Measurements from ENCODE around the gene MMP10.

GRCh38 chr11:102757823-102758549, 22.4 kb downstream of the MMP10 start:
- TF ChIP-seq ZNF274 (IDR thresholded peaks at IDR 0.05; ENCODE audit: low read depth, low read length) (no peak), SUZ12 (IDR thresholded peaks at IDR 0.05; ENCODE audit: extremely low read depth, insufficient read depth, insufficient read length) (no peak)
